ENCODE results near the gene OLFM2.
"Not testable (repeated sequence)": the region's sequence is repeated elsewhere in the genome, so short reads cannot be mapped to it uniquely, and the experiment has no call there.

The OLFM2 gene

DNA sequence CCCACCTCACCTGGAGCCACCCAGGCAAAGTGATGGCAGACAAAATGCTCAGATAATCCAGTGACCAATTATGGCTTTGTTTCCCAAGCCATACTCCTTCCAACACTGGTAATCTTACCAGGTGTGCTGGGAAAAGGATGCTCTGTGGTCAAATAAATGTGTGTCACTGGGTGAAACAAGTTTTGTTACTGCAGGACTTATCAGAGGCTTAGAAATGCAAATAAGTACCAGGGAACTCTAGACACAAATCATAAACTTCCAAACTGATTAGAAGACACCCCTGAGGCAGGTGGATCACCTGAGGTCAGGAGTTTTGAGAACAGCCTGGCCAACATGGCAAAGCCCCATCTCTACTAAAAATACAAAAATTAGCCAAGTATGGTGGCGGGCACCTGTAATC is 74.8 kb downstream of the OLFM2 start:
- no peak for DNase-seq (ENCODE audit: low read depth)

DNA sequence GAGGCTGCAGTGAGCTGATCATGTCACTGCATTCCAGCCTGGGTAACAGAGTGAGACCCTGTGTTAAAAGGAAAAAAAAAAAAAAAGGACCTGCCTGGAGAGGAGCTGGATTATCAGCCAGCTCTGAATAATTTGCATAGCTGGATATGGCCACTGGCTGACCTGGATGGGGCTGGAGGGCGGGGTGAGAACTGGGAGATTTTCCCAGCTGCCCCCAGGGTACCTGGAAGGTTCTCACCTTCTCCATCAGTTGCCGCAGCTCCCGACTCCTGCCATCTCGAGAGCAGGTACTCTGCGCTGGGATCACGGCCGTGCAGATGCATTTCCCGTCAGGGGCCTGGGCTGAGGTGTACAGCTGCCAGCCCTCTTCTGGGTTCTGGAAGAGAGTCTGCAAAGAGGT is 75.9 kb downstream of the OLFM2 start:
- no peak for DNase-seq (ENCODE audit: low read depth)

DNA sequence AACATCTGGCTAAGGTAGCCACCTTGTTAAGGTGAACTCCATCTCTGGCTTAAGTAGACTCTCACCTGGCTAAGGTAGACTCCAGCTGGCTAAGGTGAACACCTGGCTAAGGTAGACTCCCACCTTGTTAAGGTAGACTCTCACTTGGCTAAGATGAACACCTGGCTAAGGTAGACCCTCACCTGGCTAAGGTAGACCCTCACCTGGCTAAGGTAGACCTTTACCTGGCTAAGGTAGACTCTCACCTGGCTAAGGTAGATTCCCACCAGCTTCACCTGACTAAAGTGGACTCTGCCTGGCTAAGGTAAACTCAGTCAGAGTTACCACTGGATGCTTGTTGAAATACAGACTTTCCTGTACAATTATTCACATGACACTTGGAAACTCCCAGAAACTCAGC is 77.5 kb downstream of the OLFM2 start:
- no peak for DNase-seq (ENCODE audit: low read depth)

DNA sequence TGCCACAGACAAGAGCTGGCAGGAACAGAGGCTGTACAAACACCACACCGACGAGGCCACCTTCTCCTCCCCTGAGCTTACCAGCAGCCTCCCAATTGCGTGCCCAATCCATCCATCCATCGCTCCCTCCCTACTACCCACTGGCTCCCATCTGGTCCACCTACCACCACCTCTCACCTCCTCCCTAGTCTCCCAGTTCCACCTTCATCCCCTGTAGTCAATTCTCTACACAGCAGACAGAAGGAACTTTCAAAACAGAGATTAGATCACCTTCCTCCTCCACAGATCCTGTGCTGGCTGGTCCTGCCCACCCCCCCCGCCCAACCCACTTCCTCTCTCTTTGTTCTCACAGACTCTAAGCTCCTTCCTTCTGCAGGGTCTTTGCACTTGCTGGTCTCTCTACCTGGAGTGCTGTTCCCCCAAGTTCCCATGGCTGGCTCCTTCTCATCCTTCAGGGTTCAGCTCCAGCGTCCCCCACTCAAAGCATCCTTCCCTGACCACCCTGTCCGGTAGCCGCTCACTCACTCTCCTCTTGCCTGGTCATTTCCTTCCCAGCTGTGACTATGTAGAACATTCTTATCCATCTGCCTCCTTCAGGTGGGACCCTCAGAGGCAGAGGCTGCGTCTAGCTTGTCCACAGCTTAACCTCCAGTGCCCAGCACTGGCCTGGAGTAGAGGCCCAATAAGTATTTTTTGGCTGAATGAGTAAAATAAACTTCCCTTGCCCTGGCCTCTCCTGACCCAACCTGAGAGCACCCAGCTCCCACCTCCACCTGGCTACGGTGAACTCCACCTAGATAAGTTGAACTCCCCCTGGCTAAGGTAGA is 78.2 kb downstream of the OLFM2 start:
- no peak for DNase-seq (ENCODE audit: low read depth)

DNA sequence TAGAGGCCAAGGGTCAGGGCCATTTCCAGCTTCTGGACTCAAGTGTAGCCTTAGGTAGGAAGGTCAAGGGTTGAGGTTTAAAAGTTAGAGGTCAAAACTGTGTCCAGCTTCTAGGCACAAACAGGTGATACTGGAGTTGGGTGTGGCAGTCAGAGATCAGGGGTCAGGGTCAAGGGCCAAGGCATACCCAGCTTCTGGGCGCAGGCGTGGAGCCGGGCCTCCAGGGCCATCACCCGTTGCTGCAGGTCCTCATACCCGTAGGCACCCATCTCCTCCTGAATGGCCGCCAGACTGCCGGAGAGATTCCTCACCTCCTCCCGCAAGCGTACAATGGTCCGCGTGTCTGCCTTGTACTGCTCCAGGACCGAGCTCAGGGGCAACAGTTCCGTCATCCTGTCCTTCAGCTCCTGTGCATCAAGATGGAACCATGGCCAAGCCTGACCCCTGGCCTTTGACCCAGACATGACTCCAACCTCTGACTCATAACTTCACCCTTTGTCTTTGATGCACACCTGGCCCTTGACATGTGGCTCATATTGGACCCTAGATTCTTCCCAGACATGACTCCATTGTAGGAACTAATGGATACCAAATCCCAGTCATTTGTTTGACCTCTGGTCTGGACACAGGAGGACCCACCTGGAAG is 79.1 kb downstream of the OLFM2 start:
- DNase-seq (ENCODE audit: low read depth), result no peak

DNA sequence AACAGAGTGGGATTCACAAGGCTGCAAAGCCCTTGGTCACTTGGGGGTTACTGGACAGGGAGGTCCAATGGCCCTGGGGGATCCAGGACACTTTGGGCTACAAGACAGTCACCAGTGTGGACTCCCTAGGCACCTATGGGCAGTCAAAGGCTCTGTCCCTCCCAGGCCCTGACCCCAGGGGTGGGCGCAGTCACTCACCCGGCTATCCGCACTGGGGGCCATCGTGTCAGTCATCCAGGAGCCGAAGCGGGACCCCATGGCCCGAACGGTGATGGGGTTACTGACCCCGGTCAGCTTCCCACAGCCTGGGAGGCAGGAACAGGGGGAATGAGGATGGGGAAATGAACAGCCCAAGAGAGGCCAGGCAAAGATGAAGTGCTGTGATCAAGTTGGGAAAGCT is 79.7 kb downstream of the OLFM2 start:
- no peak for DNase-seq (ENCODE audit: low read depth)

DNA sequence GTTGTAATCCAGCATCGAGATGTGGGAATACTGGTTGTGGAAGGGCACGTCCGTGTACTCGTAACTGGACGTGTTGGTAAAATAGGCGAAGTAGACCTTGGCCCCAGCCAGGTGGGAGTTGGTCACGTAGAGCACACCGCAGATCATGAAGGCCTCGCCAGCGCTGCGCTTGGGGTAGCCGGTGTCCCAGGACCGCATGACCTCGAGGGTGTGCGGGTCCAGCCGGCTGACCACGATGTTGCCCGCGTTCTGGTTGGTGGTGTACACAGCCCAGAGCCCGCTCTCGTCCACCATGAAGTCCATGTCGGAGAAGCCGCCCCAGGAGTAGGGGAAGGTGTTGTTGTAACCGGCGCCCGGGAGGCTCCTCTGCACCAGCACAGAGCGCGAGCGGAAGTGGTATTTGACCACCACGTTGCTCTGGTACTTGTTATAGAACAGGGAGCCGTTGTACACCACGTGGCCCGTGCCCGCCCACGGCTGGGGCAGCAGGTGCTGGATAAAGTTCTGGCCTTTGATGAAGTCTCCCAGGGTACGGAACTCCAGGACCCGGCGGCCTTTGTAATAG is 82.0 kb downstream of the OLFM2 start:
- no peak for DNase-seq (ENCODE audit: low read depth)

DNA sequence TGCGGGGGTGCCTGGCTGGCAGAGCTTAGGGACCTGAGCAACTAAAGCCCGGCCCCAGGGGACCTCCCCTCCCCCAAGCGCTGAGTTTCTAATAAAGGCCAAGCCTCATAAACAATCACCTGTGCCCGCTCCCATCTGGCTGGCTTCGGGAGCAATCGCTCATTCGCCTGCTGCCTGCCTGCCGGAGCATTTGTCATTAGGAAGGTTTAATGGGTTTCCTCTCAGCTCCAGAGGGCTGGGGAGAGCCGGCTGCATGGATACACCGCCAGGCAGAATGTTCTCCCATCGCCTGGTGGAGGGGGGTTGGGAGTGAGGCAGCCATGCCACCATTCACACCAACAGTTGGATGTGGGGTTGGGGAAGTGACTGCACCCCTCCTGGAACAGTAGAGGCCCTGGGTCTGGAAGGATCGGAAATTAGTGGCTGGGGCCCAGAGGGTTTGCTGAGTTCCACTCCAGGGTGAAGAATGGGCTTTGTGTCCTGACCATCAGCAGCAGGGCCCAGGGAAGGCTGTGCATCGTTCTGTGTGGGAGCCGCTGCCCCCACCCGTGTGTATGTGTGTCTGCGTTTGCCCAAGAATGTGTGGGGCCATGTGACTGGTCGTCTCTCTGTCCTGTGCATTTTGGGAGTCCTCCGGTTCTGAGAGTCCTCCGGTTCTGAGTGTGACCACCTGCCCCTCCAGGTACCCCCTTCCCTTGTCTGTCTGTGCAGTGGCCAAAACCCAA is 85.9 kb downstream of the OLFM2 start:
- DNase-seq (ENCODE audit: low read depth), result no peak

DNA sequence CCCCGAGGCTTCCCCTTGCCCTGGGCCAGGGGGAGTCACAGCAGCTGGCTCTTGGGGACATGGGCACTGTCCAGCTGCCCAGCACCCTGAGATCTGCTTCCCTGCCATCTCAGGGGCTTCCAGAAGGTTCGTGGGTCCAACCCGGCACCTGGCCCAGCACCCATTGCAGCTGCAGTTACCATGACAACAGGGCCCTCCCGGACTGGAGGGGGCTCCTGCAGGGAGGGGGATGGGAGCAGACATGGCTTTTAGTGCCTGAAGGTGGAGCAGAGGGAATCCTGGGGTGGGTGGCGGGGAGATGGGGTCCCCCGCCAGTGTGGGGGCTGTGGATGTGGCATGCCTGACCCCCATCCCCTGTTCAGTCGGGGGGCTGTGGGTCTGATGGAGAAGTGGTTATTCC is 86.5 kb downstream of the OLFM2 start:
- no peak for DNase-seq (ENCODE audit: low read depth)

DNA sequence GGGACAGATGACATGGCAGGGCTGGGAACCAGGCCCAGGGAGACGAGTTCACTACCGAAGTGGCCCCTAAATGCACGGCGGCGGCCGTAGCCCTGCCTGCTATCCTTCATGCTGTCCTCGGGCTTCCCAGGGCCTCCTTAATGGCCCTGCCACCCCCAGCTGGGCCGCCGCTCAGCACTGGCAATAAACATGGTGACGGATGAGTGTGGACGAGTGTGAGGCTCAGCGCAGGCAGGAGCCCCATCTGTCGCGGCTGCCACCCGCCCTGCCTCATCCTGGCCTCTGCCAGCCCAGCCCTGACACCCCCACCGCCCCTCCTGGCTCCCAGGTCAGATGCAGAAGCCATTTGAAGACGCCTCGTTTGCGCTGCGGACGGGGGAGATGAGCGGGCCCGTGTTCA is 87.6 kb downstream of the OLFM2 start:
- no peak for DNase-seq (ENCODE audit: low read depth)

DNA sequence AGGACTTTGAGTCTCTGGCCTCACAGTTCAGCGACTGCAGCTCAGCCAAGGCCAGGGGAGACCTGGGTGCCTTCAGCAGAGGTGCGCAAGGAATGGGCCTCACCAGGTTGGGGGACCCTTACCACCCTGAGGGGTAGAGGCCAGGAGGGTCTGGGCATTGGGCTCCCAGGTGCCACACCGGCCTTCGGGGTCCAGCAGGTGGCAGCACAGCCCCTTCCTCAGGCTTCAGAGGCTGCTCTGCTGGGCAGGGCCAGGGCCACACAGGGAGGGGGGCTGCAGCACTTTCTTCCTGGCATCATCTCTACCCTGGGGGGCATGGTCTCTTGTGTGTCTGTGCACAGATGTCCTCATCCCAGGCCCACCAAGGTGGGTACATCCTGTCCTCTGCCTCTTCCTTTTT is 88.3 kb downstream of the OLFM2 start:
- DNase-seq (ENCODE audit: low read depth), result no peak

DNA sequence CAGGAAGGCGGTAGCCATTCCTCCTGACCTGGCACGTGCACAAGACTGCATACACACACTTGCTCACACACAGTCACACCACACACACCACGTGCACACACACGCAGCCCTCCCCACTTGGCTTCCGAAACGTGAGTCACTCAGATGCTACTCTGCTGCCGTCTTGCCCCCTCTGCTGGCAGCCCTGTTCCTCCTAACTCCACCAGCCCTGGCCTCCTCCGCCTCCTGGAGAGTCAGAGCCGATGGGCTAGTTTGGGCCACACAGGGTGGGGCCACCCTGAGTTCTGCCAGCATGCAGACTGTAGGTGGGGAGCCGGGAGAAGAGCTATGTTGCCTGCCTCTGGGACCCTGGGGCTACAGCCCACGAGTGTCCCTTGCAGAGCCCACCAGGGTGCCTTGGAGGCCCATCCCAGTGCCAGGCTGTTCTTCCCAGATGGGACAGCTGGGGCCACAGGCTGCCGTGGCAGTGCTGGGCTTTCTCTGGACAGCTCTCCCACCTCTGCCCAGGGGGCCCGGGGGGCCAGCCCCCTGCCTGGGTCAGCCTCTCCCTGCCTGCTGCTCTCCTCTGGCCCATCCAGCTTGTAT is 89.1 kb downstream of the OLFM2 start:
- DNase-seq (ENCODE audit: low read depth), result peak; percentile 58

DNA sequence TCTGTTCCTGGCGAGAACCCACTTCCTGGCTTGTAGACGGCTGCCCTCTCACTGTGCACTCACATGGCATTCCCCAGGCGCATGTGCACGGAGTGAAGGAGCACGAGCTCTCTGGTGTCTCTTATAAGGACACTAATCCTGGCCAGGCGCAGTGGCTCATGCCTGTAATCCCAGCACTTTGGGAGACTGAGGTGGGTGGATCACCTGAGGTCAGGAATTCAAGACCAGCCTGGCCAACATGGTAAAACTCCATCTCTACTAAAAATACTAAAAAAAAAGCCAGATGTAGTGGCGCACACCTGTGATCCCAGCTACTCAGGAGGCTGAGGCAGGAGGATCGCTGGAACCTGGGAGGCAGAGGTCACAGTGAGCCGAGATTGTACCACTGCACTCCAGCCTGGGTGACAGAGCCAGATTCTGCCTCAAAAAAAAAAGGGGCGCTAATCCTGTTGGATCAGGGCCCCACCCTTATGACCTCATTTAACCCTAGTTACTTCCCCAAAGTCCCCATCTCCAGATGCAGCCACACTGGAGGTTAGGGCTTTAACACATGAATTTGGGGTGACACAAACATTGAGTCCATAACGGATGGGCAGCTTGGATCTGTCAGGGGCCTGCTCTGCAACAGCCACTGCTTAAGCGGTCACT is 92.6 kb downstream of the OLFM2 start:
- not testable (repeated sequence) for DNase-seq (ENCODE audit: low read depth)

DNA sequence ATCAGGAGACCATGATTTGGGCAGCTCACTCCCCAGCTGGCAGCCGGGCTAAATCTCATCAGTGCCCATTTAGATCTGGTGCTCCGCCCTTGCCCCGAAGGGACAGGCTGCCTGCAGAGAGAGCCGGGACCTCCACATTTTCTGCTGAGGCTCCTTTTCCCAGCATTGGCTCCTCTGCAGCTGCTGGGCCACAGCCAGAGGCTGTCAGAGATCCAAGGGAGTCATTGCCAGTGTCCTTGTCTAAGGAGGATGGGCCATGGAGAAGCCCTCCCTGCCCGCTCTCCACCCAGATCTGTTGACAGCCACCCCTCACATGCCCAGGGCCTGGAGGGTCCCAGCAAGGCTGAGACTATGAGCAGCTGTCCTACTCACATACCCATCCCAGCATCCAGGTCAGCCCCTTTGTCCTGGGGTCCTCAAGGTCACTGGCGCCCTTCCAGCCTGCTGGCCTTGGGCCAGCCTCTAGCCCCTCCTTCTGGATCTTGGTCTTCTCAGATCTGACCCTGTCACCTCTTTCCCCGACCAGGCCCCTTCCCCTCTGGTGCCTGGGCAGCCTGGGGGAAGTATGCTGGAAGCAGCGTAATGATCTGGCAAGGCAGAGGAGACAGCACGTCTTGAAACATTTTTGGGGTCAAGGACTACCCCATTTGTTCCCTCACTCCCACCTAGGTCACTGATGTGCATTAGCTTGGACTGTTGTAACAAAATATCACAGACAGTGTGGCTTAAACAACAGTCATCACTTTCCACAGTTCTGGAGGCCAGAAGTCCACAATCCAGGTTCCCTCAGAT is 93.3 kb downstream of the OLFM2 start:
- DNase-seq (ENCODE audit: low read depth), result no peak

DNA sequence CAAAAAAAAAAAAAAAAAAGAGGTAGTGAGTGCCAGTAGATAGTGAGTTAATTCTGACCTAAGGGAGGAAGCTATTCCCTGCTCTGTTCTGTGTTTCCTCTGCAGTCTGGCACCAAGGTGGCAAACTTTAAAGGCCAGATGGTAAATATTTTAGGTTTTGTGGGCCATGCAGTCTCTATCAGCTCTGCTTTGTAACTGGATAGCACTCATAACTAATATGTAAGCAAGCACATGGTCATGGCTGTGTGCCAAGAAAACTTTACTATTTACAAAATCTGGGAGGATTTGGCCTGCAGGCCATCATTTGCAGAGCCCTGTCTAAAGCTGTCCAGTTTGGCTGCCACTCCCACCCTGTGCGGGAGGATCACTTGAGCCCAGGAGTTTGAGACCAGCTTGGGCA is 96.9 kb downstream of the OLFM2 start:
- no peak for DNase-seq (ENCODE audit: low read depth)

DNA sequence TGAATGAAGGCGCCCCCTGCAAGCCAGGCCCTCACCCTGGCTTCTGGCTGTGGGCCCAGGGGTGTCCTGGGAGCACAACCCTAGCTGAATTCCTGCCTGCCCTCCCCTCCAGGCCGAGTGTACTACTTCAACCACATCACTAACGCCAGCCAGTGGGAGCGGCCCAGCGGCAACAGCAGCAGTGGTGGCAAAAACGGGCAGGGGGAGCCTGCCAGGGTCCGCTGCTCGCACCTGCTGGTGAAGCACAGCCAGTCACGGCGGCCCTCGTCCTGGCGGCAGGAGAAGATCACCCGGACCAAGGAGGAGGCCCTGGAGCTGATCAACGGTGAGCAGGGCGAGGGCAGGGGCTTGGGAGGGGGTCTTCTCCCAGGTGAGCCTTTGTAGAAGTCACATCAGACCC is 98.0 kb downstream of the OLFM2 start:
- DNase-seq (ENCODE audit: low read depth), result no peak

DNA sequence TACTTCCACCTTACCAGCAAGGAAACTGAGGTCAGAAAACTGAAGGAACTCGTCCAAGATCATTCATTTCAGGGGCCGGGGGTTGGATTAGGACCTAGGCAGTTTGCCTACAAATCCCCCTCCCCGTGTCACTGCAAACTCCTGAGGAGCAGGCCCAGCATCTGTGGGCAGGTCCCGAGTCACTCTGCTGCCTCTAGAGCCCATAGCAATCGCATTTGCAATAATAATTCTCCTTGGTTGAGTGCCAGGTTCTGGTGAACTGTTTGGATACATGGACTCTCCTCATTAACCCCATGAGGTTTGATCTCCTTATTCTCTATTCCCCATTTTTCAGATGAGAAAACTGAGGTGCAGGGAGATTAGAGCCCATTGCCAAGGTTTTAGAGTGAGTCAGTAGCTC is 100.3 kb downstream of the OLFM2 start:
- DNase-seq (ENCODE audit: low read depth), result no peak

DNA sequence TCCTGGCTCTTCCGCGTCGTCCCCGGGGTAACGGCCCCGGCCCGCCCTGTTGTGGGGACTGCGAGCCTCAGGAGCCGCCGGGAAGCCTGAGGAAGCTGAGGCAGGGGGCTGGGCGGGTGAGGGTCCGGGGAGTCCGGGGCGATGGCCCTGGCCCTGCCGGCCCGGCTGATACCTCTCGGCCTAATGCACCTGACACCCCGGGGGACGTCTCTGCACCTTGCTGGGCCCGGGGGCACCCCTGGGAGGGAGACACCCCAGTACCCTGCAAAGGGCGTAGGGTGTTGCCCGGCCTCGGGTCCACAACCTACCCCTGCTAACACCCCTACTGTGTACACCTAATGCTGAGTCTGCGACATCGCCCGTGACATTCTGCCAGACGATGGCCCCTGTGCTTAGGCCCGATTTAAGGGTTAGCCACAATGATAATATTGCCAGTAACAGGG is 100.8 kb downstream of the OLFM2 start:
- no peak for DNase-seq (ENCODE audit: low read depth)

DNA sequence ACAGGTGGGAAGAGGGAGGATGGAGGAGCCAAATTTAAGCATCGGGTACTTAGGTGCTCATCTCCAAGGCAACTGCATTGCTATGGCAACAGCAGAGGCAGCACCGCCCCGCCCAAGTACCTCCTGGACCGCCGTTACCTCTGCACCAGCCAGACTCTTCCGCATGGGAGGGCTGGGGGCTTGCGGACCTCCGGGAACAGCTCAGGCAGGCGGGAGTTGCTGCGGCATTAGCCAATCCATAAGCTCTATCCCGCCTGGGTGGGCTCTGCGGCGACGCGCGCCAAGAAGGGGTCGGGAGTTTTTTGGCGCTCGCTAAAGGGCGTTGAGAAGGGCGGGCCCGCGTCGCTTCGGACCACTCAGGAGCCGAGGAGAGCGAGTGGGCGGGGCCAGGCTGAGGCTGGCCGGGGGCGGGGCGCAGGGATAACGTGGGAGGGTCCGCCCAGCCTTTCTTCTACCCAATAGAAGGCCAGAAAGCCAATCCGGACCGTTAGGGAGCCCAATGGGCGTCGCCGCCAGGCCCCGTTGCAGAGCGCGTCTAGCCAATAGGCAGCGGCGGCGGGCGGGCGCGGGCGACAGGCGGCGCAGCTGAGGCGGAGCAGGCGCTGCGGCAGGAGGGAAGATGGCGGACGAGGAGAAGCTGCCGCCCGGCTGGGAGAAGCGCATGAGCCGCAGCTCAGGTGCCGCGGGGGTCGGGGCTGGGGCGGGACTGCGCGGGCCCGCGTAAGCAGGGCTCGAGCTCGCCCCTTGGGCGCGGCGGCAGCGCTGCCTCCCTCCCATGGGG is 101.4 kb downstream of the OLFM2 start, which contains the start of gene PIN1:
Gene PIN1, plus strand, starts transcription at position 593 of the 781 bp plus-strand sequence. Its CDS starts 27 bp downstream, at position 620.
- peak; percentile 98 for DNase-seq (ENCODE audit: low read depth)

DNA sequence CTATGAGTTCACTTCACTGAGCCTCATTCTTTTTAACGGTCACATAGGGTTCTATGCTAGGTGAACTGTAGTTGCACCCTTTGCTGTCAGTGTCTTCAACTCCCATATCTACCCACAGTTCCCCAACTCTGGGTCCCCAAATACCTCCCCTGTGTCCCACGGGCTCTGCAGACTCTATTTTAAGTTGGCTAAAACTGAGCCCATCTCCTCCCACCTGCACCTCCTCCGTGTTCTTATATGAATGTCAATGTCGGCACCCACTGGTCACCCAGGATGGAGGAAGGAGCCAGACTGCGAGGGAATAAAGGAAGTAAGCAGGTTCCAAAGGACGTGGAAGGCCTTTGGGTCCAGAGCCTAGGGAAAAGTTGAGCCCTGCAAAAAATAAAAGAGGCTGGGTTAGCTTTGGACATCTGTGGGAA is 102.0 kb downstream of the OLFM2 start:
- DNase-seq (ENCODE audit: low read depth), result no peak
